Tibial nerve (tissue), 4 donors: ENCODE results near the gene GSTM1. TPM values are rescaled to one million over a fixed set of nuclear protein-coding genes. Genes with fewer than 3 reads are reported as not detected.

Experiments
- DNase-seq, 2 donors: peaks; one replicate each; pipeline ENCODE4 v3.0.0-alpha.2; 2019; ENCODE audit warnings: low spot score in 2 of 2
- H3K27ac ChIP-seq, 4 donors: fragments of 200-600 bp; sonication (generic) in 3 of 4; one replicate each; pipeline ENCODE4 v1.5.1; 2017 to 2019; ENCODE audit warnings: mild to moderate bottlenecking in 1 of 4
- H3K27me3 ChIP-seq, 2 donors: fragments of 200-600 bp; sonication (generic) in 1 of 2; one replicate each; pipeline versions ENCODE4 v1.5.1 to v1.6.0; 2017 to 2019
- H3K36me3 ChIP-seq, 3 donors: fragments of 200-600 bp; sonication (generic); one replicate each; pipeline ENCODE4 v1.5.1; 2018 to 2019
- H3K4me1 ChIP-seq, 4 donors: fragments of 200-600 bp; sonication (generic) in 3 of 4; one replicate each; pipeline ENCODE4 v1.5.1; 2017 to 2019
- H3K4me3 ChIP-seq, 4 donors: fragments of 200-600 bp; sonication (generic) in 3 of 4; one replicate each; pipeline ENCODE4 v1.5.1; 2017 to 2019; ENCODE audit warnings: mild to moderate bottlenecking in 1 of 4, moderate library complexity in 1 of 4
- H3K9me3 ChIP-seq, 4 donors: fragments of 200-600 bp; sonication (generic) in 3 of 4; one replicate each; pipeline ENCODE4 v1.5.1; 2017 to 2019
- CTCF ChIP-seq, 5 experiments: fragments of 200-600 bp in 3 of 5; fragments of 450-650 bp in 2 of 5; sonication (generic) in 3 of 5; IDR thresholded peaks; one replicate each; pipeline ENCODE4 v1.5.1; 2016 to 2019; ENCODE audit warnings: antibody characterized with exemption in 5 of 5, mild to moderate bottlenecking in 3 of 5, moderate library complexity in 2 of 5
- EP300 ChIP-seq, 2 donors: sonication (generic); formaldehyde crosslinking; IDR thresholded peaks; one replicate each; pipeline ENCODE4 v1.6.1; 2017; ENCODE audit warnings: antibody characterized with exemption in 2 of 2, mild to moderate bottlenecking in 1 of 2
- POLR2A ChIP-seq, 2 donors: fragments of 450-650 bp; IDR thresholded peaks; one replicate each; pipeline ENCODE4 v1.6.1; 2017; ENCODE audit warnings: antibody characterized with exemption in 2 of 2, mild to moderate bottlenecking in 2 of 2, moderate library complexity in 2 of 2
- WGBS, 2 donors: methylation state at CpG; one replicate each; pipeline ENCODE4 v1.1.5; 2018; 5-methylcytosine and 5-hydroxymethylcytosine counted together
- total RNA-seq, 4 donors: library from RNA; depleted of rRNA; stranded (reverse); fragments of >200 nt; gene quantifications; one replicate each; pipeline ENCODE4 v1.1.0, GENCODE V29; 2016

Gene GSTM1
- total RNA-seq, 4 donors from 2014 or later, result 14.1 TPM; not detected in 3

GRCh38 chr1:109722908-109723691, 35.5 kb downstream of the GSTM1 start:
- no peak for TF ChIP-seq CTCF (IDR thresholded peaks at IDR 0.05)
- no peak overlapping the region for H3K27ac ChIP-seq

GRCh38 chr1:109724933-109725332, 37.3 kb downstream of the GSTM1 start:
- Histone ChIP-seq H3K4me3 (no peak overlapping the region), H3K36me3 (no peaks in the 10 kb centered on the region), H3K4me1 (no peaks in the 10 kb centered on the region), H3K9me3 (no peaks in the 10 kb centered on the region), H3K27me3 (no peaks in the 10 kb centered on the region), H3K27ac (no peak overlapping the region)
- DNase-seq, result no peak
- TF ChIP-seq CTCF (IDR thresholded peaks at IDR 0.05), result no peak
- no peak for TF ChIP-seq POLR2A (IDR thresholded peaks at IDR 0.05)
- TF ChIP-seq EP300 (IDR thresholded peaks at IDR 0.05), result no peak
- WGBS, 2 donors, result 84 to 91% methylated on average over 5 of the region's 5 CpGs

More at GRCh38 chr1:109722908-109723691, 35.5 kb downstream of the GSTM1 start:
- no peaks in the 10 kb centered on the region for H3K27me3 ChIP-seq
- DNase-seq, result no peak
- H3K36me3 ChIP-seq, result no peaks in the 10 kb centered on the region
- H3K9me3 ChIP-seq, result no peaks in the 10 kb centered on the region
- WGBS, 2 donors, result 77 to 81% methylated on average over 7 of the region's 7 CpGs
- H3K4me1 ChIP-seq, result no peaks in the 10 kb centered on the region
- no peak overlapping the region for H3K4me3 ChIP-seq

- H3K27ac ChIP-seq, result no peak overlapping the region
- H3K27me3 ChIP-seq, result no peaks in the 10 kb centered on the region
- no peaks in the 10 kb centered on the region for H3K4me1 ChIP-seq
- H3K9me3 ChIP-seq, result no peaks in the 10 kb centered on the region
- H3K4me3 ChIP-seq, result no peak overlapping the region
- H3K36me3 ChIP-seq, result no peaks in the 10 kb centered on the region
- TF ChIP-seq POLR2A (IDR thresholded peaks at IDR 0.05) (no peak), CTCF (IDR thresholded peaks at IDR 0.05) (no peak), EP300 (IDR thresholded peaks at IDR 0.05) (no peak)
- DNase-seq, result no peak
- WGBS, 2 donors, result 79% methylated on average over 4 of the region's 4 CpGs
These were observed 37.9 kb downstream of the GSTM1 start for GRCh38 chr1:109725510-109725909.

- H3K9me3 ChIP-seq, result no peaks in the 10 kb centered on the region
- no peak for TF ChIP-seq POLR2A (IDR thresholded peaks at IDR 0.05)
- no peak for TF ChIP-seq EP300 (IDR thresholded peaks at IDR 0.05)
- no peak for TF ChIP-seq CTCF (IDR thresholded peaks at IDR 0.05)
- H3K4me1 ChIP-seq, result no peaks in the 10 kb centered on the region
- no peak overlapping the region for H3K27ac ChIP-seq
- DNase-seq, result no peak
- H3K27me3 ChIP-seq, result no peaks in the 10 kb centered on the region
- H3K36me3 ChIP-seq, result no peaks in the 10 kb centered on the region
- whole genome bisulfite sequencing, 2 donors, result 59 to 81% methylated on average over 1 of the region's 1 CpG
- no peak overlapping the region for H3K4me3 ChIP-seq
These were observed 38.4 kb downstream of the GSTM1 start for GRCh38 chr1:109726007-109726406.

- Histone ChIP-seq H3K27me3 (no peaks in the 10 kb centered on the region), H3K4me3 (no peak overlapping the region), H3K27ac (no peak overlapping the region), H3K4me1 (no peaks in the 10 kb centered on the region), H3K36me3 (no peaks in the 10 kb centered on the region), H3K9me3 (no peaks in the 10 kb centered on the region)
- no peak for DNase-seq
- no peak for TF ChIP-seq CTCF (IDR thresholded peaks at IDR 0.05)
- no peak for TF ChIP-seq EP300 (IDR thresholded peaks at IDR 0.05)
- TF ChIP-seq POLR2A (IDR thresholded peaks at IDR 0.05), result no peak
- WGBS, 2 donors, result 84 to 87% methylated on average over 12 of the region's 12 CpGs
These were observed 39.2 kb downstream of the GSTM1 start for GRCh38 chr1:109726728-109727373.
